ENCODE measurements around the gene IL7R.

DNA sequence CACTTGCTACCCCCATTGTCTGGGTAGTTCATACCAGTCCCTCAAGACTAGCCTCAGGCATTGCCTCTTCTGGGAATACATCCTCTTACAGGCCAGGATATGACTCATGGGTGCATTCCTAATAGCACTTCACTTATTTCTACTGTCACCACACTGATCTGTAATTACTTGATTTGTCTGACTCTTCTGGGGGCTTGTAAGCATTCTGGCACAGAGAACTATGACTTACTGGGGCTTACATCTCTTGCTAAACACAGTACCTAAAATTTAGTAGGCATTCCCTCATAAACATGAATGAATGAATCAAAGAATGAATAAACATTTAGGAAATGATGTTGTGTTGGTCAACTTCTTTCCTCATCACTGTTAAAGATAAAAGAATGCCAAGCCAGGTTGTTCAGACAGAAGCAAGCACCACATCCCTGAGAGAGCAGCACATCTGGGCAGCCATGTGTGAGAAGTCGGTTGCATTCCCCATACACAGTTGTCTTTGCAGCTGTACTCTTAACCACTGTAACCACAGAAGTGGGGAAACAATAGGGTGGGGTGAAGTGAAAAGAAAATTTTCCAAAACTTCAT, 27.6 kb downstream of the IL7R start:
- TF ChIP-seq DNMT1 (CRISPR knock-in tag; IDR thresholded peaks at IDR 0.05) (no peak), ZNF768 (CRISPR knock-in tag; IDR thresholded peaks at IDR 0.05) (no peak)
- TF ChIP-seq, protein P1, sequence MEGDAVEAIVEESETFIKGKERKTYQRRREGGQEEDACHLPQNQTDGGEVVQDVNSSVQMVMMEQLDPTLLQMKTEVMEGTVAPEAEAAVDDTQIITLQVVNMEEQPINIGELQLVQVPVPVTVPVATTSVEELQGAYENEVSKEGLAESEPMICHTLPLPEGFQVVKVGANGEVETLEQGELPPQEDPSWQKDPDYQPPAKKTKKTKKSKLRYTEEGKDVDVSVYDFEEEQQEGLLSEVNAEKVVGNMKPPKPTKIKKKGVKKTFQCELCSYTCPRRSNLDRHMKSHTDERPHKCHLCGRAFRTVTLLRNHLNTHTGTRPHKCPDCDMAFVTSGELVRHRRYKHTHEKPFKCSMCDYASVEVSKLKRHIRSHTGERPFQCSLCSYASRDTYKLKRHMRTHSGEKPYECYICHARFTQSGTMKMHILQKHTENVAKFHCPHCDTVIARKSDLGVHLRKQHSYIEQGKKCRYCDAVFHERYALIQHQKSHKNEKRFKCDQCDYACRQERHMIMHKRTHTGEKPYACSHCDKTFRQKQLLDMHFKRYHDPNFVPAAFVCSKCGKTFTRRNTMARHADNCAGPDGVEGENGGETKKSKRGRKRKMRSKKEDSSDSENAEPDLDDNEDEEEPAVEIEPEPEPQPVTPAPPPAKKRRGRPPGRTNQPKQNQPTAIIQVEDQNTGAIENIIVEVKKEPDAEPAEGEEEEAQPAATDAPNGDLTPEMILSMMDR (CRISPR knock-in tag; IDR thresholded peaks at IDR 0.05) = no peak

All from HepG2 (cell line).